Uterus (tissue), 4 donors: ENCODE measurements around the gene R3HCC1L. TPM values are rescaled to one million over a fixed set of nuclear protein-coding genes. Genes with fewer than 3 reads are reported as not detected.

Experiments
- DNase-seq, 2 donors: peaks; one replicate each; pipeline ENCODE4 v3.0.0-alpha.2; 2019 to 2020
- H3K27ac ChIP-seq, 2 donors: fragments of 200-600 bp; sonication (generic); 1 replicate in 1 of 2; 2 replicates in 1 of 2; pipeline ENCODE4 v1.5.1; 2016 to 2018
- H3K27me3 ChIP-seq, 2 donors: fragments of 200-600 bp; sonication (generic); one replicate each; pipeline ENCODE4 v1.5.1; 2018 to 2019; ENCODE audit warnings: control low read depth in 1 of 2
- H3K36me3 ChIP-seq, 2 donors: fragments of 200-600 bp; sonication (generic); one replicate each; pipeline ENCODE4 v1.5.1; 2019; ENCODE audit warnings: control low read depth in 1 of 2
- H3K4me1 ChIP-seq, 2 donors: fragments of 200-600 bp; sonication (generic); one replicate each; pipeline ENCODE4 v1.5.1; 2018 to 2019; ENCODE audit warnings: control low read depth in 1 of 2
- H3K4me3 ChIP-seq, 2 donors: fragments of 200-600 bp; sonication (generic); 1 replicate in 1 of 2; 2 replicates in 1 of 2; pipeline ENCODE4 v1.5.1; 2018 to 2019; ENCODE audit warnings: mild to moderate bottlenecking in 1 of 2
- H3K9me3 ChIP-seq, 2 donors: fragments of 200-600 bp; sonication (generic); one replicate each; pipeline ENCODE4 v1.5.1; 2019; ENCODE audit warnings: control low read depth in 1 of 2
- POLR2A ChIP-seq, 2 donors: fragments of 450-650 bp; IDR thresholded peaks; one replicate each; pipeline ENCODE4 v1.6.1; 2016; ENCODE audit warnings: antibody characterized with exemption in 2 of 2, mild to moderate bottlenecking in 1 of 2, moderate library complexity in 1 of 2
- intact Hi-C: fragments of 100-400 bp; cut with DNase I; formaldehyde crosslinking; loops from one replicate; pipeline ENCODE4 v1.15.1; 2023; ENCODE audit warnings: low total_unique reads
- total RNA-seq, 4 donors: library from RNA; depleted of rRNA in 3 of 4; stranded (reverse); fragments of >200 nt in 3 of 4; gene quantifications; one replicate each; pipeline versions ENCODE4 v1.1.0 to v1.2.4, GENCODE V29; 2014 to 2023
- TF ChIP-seq, protein P1 (sequence below), 4 experiments: fragments of 200-600 bp in 2 of 4; fragments of 450-650 bp in 2 of 4; sonication (generic) in 2 of 4; IDR thresholded peaks; one replicate each; pipeline ENCODE4 v1.5.1; 2016 to 2019; ENCODE audit warnings: antibody characterized with exemption in 4 of 4, mild to moderate bottlenecking in 2 of 4, moderate library complexity in 1 of 4
- donor health status: DM: yes; HTN: yes; CAD: no.

The R3HCC1L gene
- total RNA-seq, 4 donors from 2014 or later: 5.9 to 23.4 (median 10.8) TPM

DNA sequence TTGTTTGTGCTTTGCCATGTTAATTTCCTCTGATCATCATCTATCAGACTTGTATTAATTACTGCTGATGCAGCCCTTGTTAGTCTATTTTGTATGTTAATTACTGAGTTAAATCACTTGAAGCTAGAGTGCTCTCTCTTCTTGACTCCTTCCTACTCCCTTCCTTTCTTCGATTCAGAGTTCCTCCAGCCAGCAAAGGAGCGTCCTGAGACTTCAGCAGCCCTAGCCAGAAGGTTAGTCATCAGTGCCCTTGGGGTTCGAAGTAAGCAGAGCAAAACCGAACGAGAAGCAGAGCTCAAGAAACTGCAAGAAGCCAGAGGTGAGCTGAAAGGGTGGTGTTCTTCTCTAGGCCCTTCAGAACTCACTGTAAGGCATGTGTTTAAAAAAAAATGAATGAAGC, 101.4 kb downstream of the R3HCC1L start:
- Histone ChIP-seq H3K4me1 (no peaks in the 10 kb centered on the region), H3K36me3 (no peaks in the 10 kb centered on the region), H3K27ac (no peak overlapping the region), H3K4me3 (no peak overlapping the region), H3K9me3 (no peaks in the 10 kb centered on the region), H3K27me3 (no peaks in the 10 kb centered on the region)
- no peak for TF ChIP-seq POLR2A (IDR thresholded peaks at IDR 0.05)
- TF ChIP-seq, protein P1, sequence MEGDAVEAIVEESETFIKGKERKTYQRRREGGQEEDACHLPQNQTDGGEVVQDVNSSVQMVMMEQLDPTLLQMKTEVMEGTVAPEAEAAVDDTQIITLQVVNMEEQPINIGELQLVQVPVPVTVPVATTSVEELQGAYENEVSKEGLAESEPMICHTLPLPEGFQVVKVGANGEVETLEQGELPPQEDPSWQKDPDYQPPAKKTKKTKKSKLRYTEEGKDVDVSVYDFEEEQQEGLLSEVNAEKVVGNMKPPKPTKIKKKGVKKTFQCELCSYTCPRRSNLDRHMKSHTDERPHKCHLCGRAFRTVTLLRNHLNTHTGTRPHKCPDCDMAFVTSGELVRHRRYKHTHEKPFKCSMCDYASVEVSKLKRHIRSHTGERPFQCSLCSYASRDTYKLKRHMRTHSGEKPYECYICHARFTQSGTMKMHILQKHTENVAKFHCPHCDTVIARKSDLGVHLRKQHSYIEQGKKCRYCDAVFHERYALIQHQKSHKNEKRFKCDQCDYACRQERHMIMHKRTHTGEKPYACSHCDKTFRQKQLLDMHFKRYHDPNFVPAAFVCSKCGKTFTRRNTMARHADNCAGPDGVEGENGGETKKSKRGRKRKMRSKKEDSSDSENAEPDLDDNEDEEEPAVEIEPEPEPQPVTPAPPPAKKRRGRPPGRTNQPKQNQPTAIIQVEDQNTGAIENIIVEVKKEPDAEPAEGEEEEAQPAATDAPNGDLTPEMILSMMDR (IDR thresholded peaks at IDR 0.05): no peak
- intact Hi-C loops: no loop called here
- no peak for DNase-seq

DNA sequence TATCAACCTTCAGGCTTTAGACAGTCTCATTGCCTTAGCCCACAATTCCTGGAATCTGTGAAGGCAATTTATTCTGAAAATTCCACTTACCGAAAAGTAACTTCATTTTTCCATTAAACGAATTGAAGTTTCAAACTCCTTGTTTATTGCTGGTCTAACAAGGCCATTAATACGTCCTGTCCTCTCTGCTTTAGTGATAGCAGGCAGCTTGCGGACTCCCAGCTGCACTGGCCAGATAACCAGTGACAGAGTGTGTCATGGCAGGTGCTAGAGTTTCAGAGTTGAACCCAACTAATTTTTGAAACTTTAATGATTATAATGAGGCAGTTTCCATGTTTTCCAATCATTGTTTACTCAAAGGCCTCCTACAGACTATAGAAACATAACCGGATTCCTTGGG, 102.4 kb downstream of the R3HCC1L start:
- no peaks in the 10 kb centered on the region for H3K36me3 ChIP-seq
- TF ChIP-seq, protein P1 (IDR thresholded peaks at IDR 0.05): no peak
- no peak for TF ChIP-seq POLR2A (IDR thresholded peaks at IDR 0.05)

DNA sequence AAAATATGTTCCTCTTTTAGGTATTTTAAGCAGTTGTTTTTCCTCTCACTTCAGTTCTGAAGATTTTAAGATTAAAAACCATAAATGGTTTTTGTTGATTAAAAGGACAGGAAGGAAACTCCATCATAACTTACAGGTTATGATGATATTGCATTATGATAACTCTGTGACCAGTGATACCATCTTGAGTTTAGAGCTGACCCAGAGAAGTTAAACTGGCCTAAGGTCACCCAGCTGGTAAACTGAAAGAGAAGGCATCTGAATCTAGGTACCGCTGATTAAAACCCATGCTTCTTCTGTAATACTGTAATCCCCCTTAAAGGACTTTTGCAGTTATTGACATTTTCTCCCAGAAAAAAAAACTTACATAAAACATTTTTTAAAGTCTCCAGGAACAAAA, 103.9 kb downstream of the R3HCC1L start:
- H3K36me3 ChIP-seq: no peaks in the 10 kb centered on the region
- TF ChIP-seq, protein P1 (IDR thresholded peaks at IDR 0.05): no peak
- no peak for TF ChIP-seq POLR2A (IDR thresholded peaks at IDR 0.05)
- H3K27me3 ChIP-seq: no peaks in the 10 kb centered on the region
- DNase-seq: no peak
- intact Hi-C loops: no loop called here
- no peaks in the 10 kb centered on the region for H3K4me1 ChIP-seq
- H3K9me3 ChIP-seq: no peaks in the 10 kb centered on the region
- H3K27ac ChIP-seq: no peak overlapping the region
- H3K4me3 ChIP-seq: no peak overlapping the region

More for the DNA sequence above, 102.4 kb downstream of the R3HCC1L start:
- Histone ChIP-seq H3K9me3 (no peaks in the 10 kb centered on the region), H3K27ac (no peak overlapping the region), H3K27me3 (no peaks in the 10 kb centered on the region), H3K4me1 (no peaks in the 10 kb centered on the region), H3K4me3 (no peak overlapping the region)
- intact Hi-C loops: no loop called here
- DNase-seq: no peak

DNA sequence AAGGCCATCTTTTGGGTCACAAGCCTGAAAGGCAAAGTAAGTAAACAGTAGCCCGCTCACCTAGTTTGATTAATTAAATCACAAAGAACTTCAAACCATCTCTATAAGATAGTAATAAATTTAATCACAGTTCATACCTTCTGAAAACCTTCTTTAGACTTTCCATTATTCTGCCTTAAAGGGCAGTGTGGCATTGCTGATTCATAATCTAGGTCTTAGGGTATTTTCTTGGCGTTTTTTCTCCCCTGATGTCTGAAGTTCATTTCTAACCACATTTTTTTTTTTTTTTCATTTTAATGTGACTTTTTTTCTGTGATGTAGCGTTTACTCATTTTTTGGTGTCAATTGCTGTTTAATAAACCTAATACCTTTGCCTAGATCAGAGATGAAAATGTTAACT, 106.1 kb downstream of the R3HCC1L start:
- Histone ChIP-seq H3K36me3 (no peaks in the 10 kb centered on the region), H3K4me3 (no peak overlapping the region), H3K4me1 (no peaks in the 10 kb centered on the region), H3K27me3 (no peaks in the 10 kb centered on the region), H3K27ac (no peak overlapping the region), H3K9me3 (no peaks in the 10 kb centered on the region)
- no peak for DNase-seq
- TF ChIP-seq, protein P1 (IDR thresholded peaks at IDR 0.05): no peak
- TF ChIP-seq POLR2A (IDR thresholded peaks at IDR 0.05): no peak
- intact Hi-C loops: no loop called here

DNA sequence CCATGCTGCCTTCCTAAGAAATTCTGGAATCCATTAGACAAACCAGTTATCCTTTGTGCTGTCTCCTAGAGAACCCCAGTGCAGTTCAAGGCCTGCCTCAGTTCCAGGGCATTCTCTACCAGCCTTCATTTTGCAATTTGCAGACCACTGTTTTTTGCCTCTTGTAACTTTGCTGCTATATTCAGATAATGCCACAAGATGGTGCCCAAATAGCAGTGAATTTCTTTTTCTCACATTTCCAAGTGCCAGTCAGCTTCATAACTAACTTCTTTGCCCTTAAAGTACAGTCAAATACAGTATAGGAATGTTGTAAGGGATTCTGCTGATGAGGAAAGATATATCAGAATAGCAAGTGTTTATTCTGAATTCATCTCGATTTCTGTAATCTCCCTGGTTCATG, 108.4 kb downstream of the R3HCC1L start:
- Histone ChIP-seq H3K36me3 (no peaks in the 10 kb centered on the region), H3K27ac (no peak overlapping the region), H3K4me1 (no peaks in the 10 kb centered on the region), H3K4me3 (no peak overlapping the region), H3K9me3 (no peaks in the 10 kb centered on the region), H3K27me3 (no peaks in the 10 kb centered on the region)
- DNase-seq: no peak
- intact Hi-C loops: no loop called here
- TF ChIP-seq, protein P1 (IDR thresholded peaks at IDR 0.05): peak; percentile 34 to 60 (median 44)
- TF ChIP-seq POLR2A (IDR thresholded peaks at IDR 0.05): no peak
